ENCODE results near the gene PNMA6F. TPM values are rescaled to one million over a fixed set of nuclear protein-coding genes. Genes with fewer than 3 reads are reported as not detected.

PNMA6F gene
- not detected for total RNA-seq
- not detected for polyA plus RNA-seq
- long read RNA-seq, donor 1: 0 reads
- long read RNA-seq, donor 2: 0 reads
- long read RNA-seq, donor 3: 0 reads
- long read RNA-seq, donor 4: 0 reads
- long read RNA-seq, donor 5: 0 reads

DNA sequence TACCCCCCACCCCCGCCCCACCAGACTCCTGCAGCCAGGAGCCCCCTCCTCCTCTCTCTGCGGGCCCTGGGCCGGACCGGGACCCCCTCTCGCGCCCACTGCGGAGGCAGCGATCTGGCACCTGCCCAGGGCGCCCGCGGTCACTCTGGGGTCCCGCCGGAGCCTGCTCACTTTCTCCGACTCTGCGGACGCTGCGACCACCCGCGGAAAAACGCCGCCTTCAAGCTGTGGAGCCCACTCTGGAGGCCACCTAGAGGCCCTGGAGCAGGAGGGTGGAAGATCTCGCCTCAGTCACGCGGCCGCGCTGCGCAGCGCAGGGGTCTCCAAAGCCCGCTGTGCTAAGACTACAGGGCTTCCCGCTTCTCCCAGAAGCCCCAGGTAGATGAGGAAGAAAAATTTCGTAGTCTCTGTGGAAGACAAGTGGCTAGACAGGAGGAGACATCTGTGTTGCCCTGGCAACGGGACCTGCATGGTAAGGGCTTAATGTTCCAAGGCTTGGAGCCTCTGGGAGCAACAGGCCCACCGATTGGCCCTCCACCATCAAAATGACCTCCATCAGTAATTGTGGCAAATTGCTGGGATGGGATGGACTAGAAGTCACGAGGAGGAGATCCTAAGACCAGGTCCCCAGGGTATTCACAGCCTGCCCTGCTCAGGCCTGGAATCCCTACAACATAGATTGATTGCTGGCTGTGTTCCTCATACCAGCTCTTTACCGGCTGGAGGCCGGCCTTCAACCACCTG is at the start of gene PNMA6F:
PNMA6F (minus strand) TSS at position 387 of the 744 bp plus-strand sequence. CDS start 1,093 bp downstream, outside the sequence.
- ATAC-seq (ENCODE audit: insufficient read depth, low FRiP score): no peak
- no peak for DNase-seq
- no peak within 1 kb of the TSS for H3K27ac ChIP-seq (ENCODE audit: low read depth in 1 of 2, low read length in 1 of 2)

DNA sequence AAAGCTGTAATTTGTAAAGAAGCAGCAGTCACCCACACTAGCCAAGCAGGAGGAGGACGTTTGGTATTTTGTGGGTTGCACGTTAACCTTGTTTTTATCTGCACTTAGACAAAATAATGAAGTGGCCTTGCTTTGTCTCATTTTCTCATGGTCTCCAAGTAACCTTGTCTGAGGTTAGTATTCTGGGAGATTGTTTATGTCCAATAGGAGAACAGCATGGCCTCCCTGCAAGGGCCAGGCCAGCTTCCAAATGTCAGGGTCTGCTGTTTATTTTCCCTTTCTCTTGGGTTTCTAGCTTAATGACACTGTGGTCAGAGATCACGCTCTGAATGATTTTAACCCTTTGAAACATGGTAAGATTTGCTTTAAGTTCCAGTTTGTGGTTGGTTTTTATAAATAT is 49.7 kb upstream of the PNMA6F start:
- H3K27me3 ChIP-seq (ENCODE audit: control insufficient read depth in 3 of 3, insufficient read depth in 3 of 3, low read length in 2 of 3): peaks cover 0 to 4% (median 0%) of the 10 kb centered on the region in 3 donors
- H3K4me1 ChIP-seq (ENCODE audit: control insufficient read depth in 5 of 5, insufficient read depth in 5 of 5, low read length in 5 of 5): no peaks in the 10 kb centered on the region
- no peak overlapping the region for H3K4me3 ChIP-seq
- no peak overlapping the region for H3K27ac ChIP-seq (ENCODE audit: low read depth in 1 of 2, low read length in 1 of 2)
- WGBS, 2 donors: 49 to 67% methylated on average over 3 of the region's 3 CpGs
- TF ChIP-seq, protein P1, sequence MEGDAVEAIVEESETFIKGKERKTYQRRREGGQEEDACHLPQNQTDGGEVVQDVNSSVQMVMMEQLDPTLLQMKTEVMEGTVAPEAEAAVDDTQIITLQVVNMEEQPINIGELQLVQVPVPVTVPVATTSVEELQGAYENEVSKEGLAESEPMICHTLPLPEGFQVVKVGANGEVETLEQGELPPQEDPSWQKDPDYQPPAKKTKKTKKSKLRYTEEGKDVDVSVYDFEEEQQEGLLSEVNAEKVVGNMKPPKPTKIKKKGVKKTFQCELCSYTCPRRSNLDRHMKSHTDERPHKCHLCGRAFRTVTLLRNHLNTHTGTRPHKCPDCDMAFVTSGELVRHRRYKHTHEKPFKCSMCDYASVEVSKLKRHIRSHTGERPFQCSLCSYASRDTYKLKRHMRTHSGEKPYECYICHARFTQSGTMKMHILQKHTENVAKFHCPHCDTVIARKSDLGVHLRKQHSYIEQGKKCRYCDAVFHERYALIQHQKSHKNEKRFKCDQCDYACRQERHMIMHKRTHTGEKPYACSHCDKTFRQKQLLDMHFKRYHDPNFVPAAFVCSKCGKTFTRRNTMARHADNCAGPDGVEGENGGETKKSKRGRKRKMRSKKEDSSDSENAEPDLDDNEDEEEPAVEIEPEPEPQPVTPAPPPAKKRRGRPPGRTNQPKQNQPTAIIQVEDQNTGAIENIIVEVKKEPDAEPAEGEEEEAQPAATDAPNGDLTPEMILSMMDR (IDR thresholded peaks at IDR 0.05; ENCODE audit: control extremely low read depth, extremely low read depth): no peak
- peak in 1 of 3 donors; percentile 16 for DNase-seq
- peaks cover 0 to 2% (median under 1%) of the 10 kb centered on the region in 4 donors for H3K9me3 ChIP-seq (ENCODE audit: control insufficient read depth in 4 of 4, insufficient read depth in 3 of 4, low read length in 3 of 4)
- H3K9ac ChIP-seq (ENCODE audit: insufficient read depth in 1 of 2, low read length in 2 of 2): no peak overlapping the region
- H3K36me3 ChIP-seq (ENCODE audit: control insufficient read depth in 4 of 4, insufficient read depth in 4 of 4, low read length in 4 of 4): no peaks in the 10 kb centered on the region
- ATAC-seq (ENCODE audit: insufficient read depth, low FRiP score): no peak

More for the DNA sequence above, at the start of gene PNMA6F:
- H3K36me3 ChIP-seq (ENCODE audit: control insufficient read depth in 4 of 4, insufficient read depth in 4 of 4, low read length in 4 of 4): no peaks in the 10 kb centered on the region
- TF ChIP-seq, protein P1 (IDR thresholded peaks at IDR 0.05; ENCODE audit: control extremely low read depth, extremely low read depth): no peak
- peaks cover 0 to 6% (median 0%) of the 10 kb centered on the region in 4 donors for H3K9me3 ChIP-seq (ENCODE audit: control insufficient read depth in 4 of 4, insufficient read depth in 3 of 4, low read length in 3 of 4)
- H3K9ac ChIP-seq (ENCODE audit: insufficient read depth in 1 of 2, low read length in 2 of 2): no peak within 1 kb of the TSS
- H3K4me1 ChIP-seq (ENCODE audit: control insufficient read depth in 5 of 5, insufficient read depth in 5 of 5, low read length in 5 of 5): no peaks in the 10 kb centered on the region
- peaks cover 0 to 15% (median 2%) of the 10 kb centered on the region in 3 donors for H3K27me3 ChIP-seq (ENCODE audit: control insufficient read depth in 3 of 3, insufficient read depth in 3 of 3, low read length in 2 of 3)
- H3K4me3 ChIP-seq: no peak within 1 kb of the TSS
- 40 to 49% methylated on average over 20 to 36 of the region's 36 CpGs for WGBS, 2 donors

- no peak overlapping the region for H3K4me3 ChIP-seq
- no peaks in the 10 kb centered on the region for H3K36me3 ChIP-seq (ENCODE audit: control insufficient read depth in 4 of 4, insufficient read depth in 4 of 4, low read length in 4 of 4)
- DNase-seq (no peak), ATAC-seq (ENCODE audit: insufficient read depth, low FRiP score) (no peak)
- TF ChIP-seq, protein P1 (IDR thresholded peaks at IDR 0.05; ENCODE audit: control extremely low read depth, extremely low read depth): no peak
- no peak overlapping the region for H3K9ac ChIP-seq (ENCODE audit: insufficient read depth in 1 of 2, low read length in 2 of 2)
- no peak overlapping the region for H3K27ac ChIP-seq (ENCODE audit: low read depth in 1 of 2, low read length in 1 of 2)
- WGBS, 2 donors: 63% methylated on average over 8 of the region's 8 CpGs
- peaks cover 0 to 4% (median 0%) of the 10 kb centered on the region in 3 donors for H3K27me3 ChIP-seq (ENCODE audit: control insufficient read depth in 3 of 3, insufficient read depth in 3 of 3, low read length in 2 of 3)
- no peaks in the 10 kb centered on the region for H3K4me1 ChIP-seq (ENCODE audit: control insufficient read depth in 5 of 5, insufficient read depth in 5 of 5, low read length in 5 of 5)
- H3K9me3 ChIP-seq (ENCODE audit: control insufficient read depth in 4 of 4, insufficient read depth in 3 of 4, low read length in 3 of 4): peaks cover 0 to 3% (median 0%) of the 10 kb centered on the region in 4 donors
Measured at GRCh38 chrX:153370293-153371055, 48.9 kb upstream of the PNMA6F start.

Data from lung (tissue), 16 donors.